ENCODE data around the gene ENTHD1.

ENTHD1 gene

GRCh38 chr22:39924286-39924685 is 30.7 kb upstream of the ENTHD1 start:
- no peak for DNase-seq
- Histone ChIP-seq H3K4me3 (no peak overlapping the region), H3K27me3 (peaks cover 0 to 45% of the 10 kb centered on the region in 2 donors), H3K4me1 (no peaks in the 10 kb centered on the region), H3K9me3 (no peaks in the 10 kb centered on the region), H3K27ac (no peak overlapping the region), H3K36me3 (no peaks in the 10 kb centered on the region)
- TF ChIP-seq CTCF (IDR thresholded peaks at IDR 0.05), result no peak
- intact Hi-C loops (cut with DNase I; ENCODE audit: low total_unique reads), result no loop called here

- Histone ChIP-seq H3K4me1 (no peaks in the 10 kb centered on the region), H3K4me3 (no peak overlapping the region), H3K27me3 (peaks cover 0 to 44% of the 10 kb centered on the region in 2 donors), H3K27ac (no peak overlapping the region), H3K36me3 (no peaks in the 10 kb centered on the region), H3K9me3 (no peaks in the 10 kb centered on the region)
- intact Hi-C loops (cut with DNase I; ENCODE audit: low total_unique reads), result no loop called here
- TF ChIP-seq CTCF (IDR thresholded peaks at IDR 0.05), result no peak
- DNase-seq, result no peak
These were observed 30.1 kb upstream of the ENTHD1 start for GRCh38 chr22:39923696-39924095.

GRCh38 chr22:39920134-39920743 is 26.7 kb upstream of the ENTHD1 start:
- Histone ChIP-seq H3K4me3 (no peak overlapping the region), H3K4me1 (peaks cover 0 to 8% (median 2%) of the 10 kb centered on the region in 4 donors), H3K27ac (no peak overlapping the region), H3K9me3 (no peaks in the 10 kb centered on the region), H3K36me3 (no peaks in the 10 kb centered on the region), H3K27me3 (peaks cover 0 to 26% of the 10 kb centered on the region in 2 donors)
- no peak for TF ChIP-seq CTCF (IDR thresholded peaks at IDR 0.05)
- DNase-seq, result no peak
- intact Hi-C loops (cut with DNase I; ENCODE audit: low total_unique reads), result no loop called here

- Histone ChIP-seq H3K4me1 (peaks cover 0 to 8% (median 2%) of the 10 kb centered on the region in 4 donors), H3K27me3 (peaks cover 0 to 23% of the 10 kb centered on the region in 2 donors), H3K4me3 (no peak overlapping the region), H3K27ac (no peak overlapping the region), H3K9me3 (no peaks in the 10 kb centered on the region), H3K36me3 (no peaks in the 10 kb centered on the region)
- intact Hi-C loops (cut with DNase I; ENCODE audit: low total_unique reads), result no loop called here
- no peak for TF ChIP-seq CTCF (IDR thresholded peaks at IDR 0.05)
- DNase-seq, result no peak
These were observed 24.4 kb upstream of the ENTHD1 start for GRCh38 chr22:39917776-39918495.

GRCh38 chr22:39917197-39917643 is 23.7 kb upstream of the ENTHD1 start:
- intact Hi-C loops (cut with DNase I; ENCODE audit: low total_unique reads), result no loop called here
- no peak for TF ChIP-seq CTCF (IDR thresholded peaks at IDR 0.05)
- DNase-seq, result no peak

More at GRCh38 chr22:39917197-39917643, 23.7 kb upstream of the ENTHD1 start:
- Histone ChIP-seq H3K27me3 (peaks cover 0 to 29% of the 10 kb centered on the region in 2 donors), H3K36me3 (no peaks in the 10 kb centered on the region), H3K27ac (no peak overlapping the region), H3K9me3 (no peaks in the 10 kb centered on the region), H3K4me3 (no peak overlapping the region), H3K4me1 (peaks cover 0 to 8% (median 2%) of the 10 kb centered on the region in 4 donors)

Measured in tibial artery (tissue), 4 donors.